ENCODE measurements around the gene TMEM231.
"Not testable (repeated sequence)": the region's sequence is repeated elsewhere in the genome, so short reads cannot be mapped to it uniquely, and the experiment has no call there.

The TMEM231 gene

GRCh38 chr16:75566758-75567255 lies 10.8 kb upstream of the TMEM231 start:
- DNase-seq (ENCODE audit: low read depth), result no peak

DNA sequence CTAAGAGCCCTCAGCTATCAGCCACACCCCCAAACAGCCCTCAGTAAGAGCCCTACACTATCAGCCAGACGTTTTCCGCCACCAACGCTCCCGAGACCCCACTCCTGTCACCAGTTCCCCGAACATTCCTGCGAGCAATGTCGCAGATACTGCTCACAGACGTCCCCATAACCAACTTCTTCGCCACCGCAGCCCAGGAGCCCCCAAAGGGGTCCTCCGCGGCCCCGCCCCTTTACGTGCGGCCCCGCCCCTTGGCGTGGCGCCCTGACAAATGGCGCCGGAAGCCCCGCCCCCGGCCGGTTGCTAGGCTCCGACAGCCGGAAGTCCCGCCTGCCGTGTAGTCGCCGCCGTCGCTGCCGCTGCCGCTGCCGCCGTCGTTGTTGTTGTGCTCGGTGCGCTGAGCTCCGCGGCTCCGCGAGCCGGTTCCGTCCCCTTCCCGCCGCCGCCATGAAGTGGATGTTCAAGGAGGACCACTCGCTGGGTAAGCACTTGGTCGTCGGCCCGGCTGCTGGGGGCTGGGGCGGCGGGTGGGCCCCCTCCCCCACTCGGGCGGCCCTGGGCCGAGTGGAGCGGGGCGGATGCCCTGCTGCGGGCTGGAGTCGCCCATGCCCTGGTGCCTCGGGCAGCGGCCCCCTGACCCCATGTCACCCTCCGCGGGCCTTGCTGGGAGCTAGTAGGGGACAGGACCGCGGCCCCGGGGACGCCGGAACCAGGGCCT lies 10.1 kb upstream of the TMEM231 start, which contains the start of gene GABARAPL2:
TSS of gene GABARAPL2 (plus strand) at position 340 of the 718 bp plus-strand sequence. CDS start at position 448, 108 bp downstream.
- peak; percentile 78 for DNase-seq (ENCODE audit: low read depth)

GRCh38 chr16:75565640-75566039 lies 9.6 kb upstream of the TMEM231 start:
- DNase-seq (ENCODE audit: low read depth), result no peak

- no peak for DNase-seq (ENCODE audit: low read depth)
These were observed 3.7 kb upstream of the TMEM231 start for GRCh38 chr16:75559564-75560372.

DNA sequence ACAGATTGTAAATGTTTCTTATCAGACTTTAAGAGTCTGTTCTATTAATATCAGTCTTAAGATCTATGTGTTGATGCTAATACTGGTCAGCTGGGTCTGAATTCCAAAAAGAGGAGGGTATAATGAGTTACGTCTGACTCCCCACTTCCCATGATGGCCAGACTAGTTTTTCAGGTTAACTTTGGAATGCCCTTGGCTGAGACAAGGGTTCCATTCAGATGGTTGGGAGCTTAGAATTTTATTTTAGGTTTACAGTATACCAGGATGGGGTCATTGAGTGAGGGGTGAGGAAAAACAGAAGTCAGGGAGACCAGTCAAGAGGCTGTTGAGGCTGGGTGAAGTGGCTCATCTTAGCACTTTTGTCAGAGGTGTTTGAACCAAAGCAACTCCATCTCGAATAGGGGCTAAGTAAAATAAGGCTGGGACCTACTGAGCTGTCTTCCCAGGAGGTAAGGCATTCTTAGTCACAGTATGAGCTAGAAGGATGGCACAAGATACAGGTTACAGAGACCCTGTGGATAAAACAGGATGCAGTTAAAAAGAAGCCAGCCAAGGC lies 2.9 kb upstream of the TMEM231 start:
- DNase-seq (ENCODE audit: low read depth), result no peak

GRCh38 chr16:75556431-75556950 lies 439 bp upstream of the TMEM231 start:
- no peak for DNase-seq (ENCODE audit: low read depth)

- DNase-seq (ENCODE audit: low read depth), result no peak
These were observed 792 bp downstream of the TMEM231 start for GRCh38 chr16:75555213-75555706.

- no peak for DNase-seq (ENCODE audit: low read depth)
These were observed 3.1 kb downstream of the TMEM231 start for GRCh38 chr16:75552951-75553350.

DNA sequence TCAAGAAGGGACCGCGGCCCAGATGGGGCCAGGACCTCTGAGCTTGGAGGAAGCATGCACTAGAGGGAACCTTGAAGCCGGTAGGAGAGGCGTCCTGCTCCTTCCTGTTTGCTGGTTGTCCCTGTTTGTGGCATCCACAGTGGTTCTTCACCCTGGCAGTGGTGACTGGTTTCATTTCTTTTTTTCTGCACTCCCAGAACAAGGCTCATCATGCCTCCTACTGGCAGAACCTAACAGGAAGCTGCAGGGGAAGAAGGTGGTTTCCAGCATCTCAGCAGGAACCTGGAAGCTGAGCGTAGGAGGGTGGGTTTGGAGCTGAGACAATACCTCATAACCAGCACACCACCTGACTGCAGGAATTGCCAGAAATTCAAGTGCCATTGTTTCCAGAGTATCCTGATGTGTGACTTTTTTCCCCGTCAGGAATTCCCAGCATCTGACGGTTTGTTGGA lies 5.8 kb downstream of the TMEM231 start:
- DNase-seq (ENCODE audit: low read depth), result no peak

GRCh38 chr16:75548456-75548855 lies 7.6 kb downstream of the TMEM231 start:
- not testable (repeated sequence) for DNase-seq (ENCODE audit: low read depth)

DNA sequence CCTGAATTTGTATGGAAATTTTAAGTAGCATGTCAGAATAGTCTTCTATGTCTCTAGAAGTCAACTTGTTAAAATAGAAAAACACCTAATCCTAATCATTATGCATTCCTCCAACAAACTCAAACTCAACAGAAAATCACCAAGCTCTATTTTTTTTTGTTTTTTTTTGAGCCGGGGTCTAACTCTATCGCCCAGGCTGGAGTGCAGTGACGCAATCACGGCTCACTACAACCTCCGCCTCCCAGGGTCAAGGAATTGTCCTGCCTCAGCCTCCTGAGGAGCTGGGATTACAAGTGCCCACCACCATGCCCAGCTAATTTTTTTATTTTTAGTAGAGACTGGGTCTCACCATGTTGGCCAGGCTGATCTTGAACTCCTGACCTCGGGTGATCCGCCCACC lies 9.8 kb downstream of the TMEM231 start:
- no peak for DNase-seq (ENCODE audit: low read depth)

GRCh38 chr16:75545879-75546278 lies 10.2 kb downstream of the TMEM231 start:
- DNase-seq (ENCODE audit: low read depth), result not testable (repeated sequence)

- DNase-seq (ENCODE audit: low read depth), result not testable (repeated sequence)
These were observed 13.6 kb downstream of the TMEM231 start for GRCh38 chr16:75542462-75542861.

GRCh38 chr16:75541236-75541635 lies 14.8 kb downstream of the TMEM231 start:
- no peak for DNase-seq (ENCODE audit: low read depth)

- DNase-seq (ENCODE audit: low read depth), result not testable (repeated sequence)
These were observed 17.0 kb downstream of the TMEM231 start for GRCh38 chr16:75538882-75539565.

- DNase-seq (ENCODE audit: low read depth), result no peak
These were observed 18.3 kb downstream of the TMEM231 start for GRCh38 chr16:75537776-75538175.

DNA sequence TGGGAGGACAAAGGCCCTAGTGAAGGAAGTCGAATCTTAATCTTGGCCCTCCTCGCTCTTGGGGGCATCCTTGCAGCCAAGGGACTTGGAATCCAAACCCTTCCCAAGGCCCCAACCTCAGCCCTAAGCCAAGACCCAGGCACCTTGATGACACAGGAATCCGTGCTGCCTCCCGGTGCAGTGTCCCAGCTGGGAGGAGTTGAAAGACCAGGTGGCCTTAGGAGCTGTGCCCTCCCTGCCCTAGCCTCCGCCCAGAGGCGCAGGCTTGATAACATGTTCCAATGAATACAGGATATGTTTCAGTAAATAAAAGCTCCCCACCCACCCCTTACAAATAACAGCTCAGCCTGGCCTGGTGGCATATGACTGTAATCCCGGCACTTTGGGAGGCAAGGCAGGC lies 20.2 kb downstream of the TMEM231 start, which contains the start of gene CHST5:
TSS of gene CHST5 (minus strand) at position 208 of the 400 bp plus-strand sequence. CDS start 5,724 bp downstream, outside the sequence.
- no peak for DNase-seq (ENCODE audit: low read depth)

- no peak for DNase-seq (ENCODE audit: low read depth)
These were observed 20.7 kb downstream of the TMEM231 start for GRCh38 chr16:75535211-75535843.

GRCh38 chr16:75534560-75535205 lies 21.4 kb downstream of the TMEM231 start:
- no peak for DNase-seq (ENCODE audit: low read depth)

- no peak for DNase-seq (ENCODE audit: low read depth)
These were observed 23.3 kb downstream of the TMEM231 start for GRCh38 chr16:75532791-75533190.
